Measurements from ENCODE around the gene PARM1. TPM values are rescaled to one million over a fixed set of nuclear protein-coding genes. Genes with fewer than 3 reads are reported as not detected.

Gene PARM1
- polyA plus RNA-seq, 1 of the 3 experiments (the other 2 are of a cell fraction): not detected

GRCh38 chr4:75025431-75025830, 92.5 kb downstream of the PARM1 start:
- no peak overlapping the region for H3K4me3 ChIP-seq (ENCODE audit: low read depth in 2 of 2, low read length in 1 of 2)
- CTCF ChIA-PET: interaction anchor here (1.0 kb wide), 1 partner anchor 13 kb away, joined by 5 read pairs; no protein-coding TSS in a partner anchor
- H3K9me2 ChIP-seq: no peaks in the 10 kb centered on the region
- no peak overlapping the region for H3K27ac ChIP-seq (ENCODE audit: low read depth in 2 of 2, low read length in 1 of 2)
- no peaks in the 10 kb centered on the region for H3K36me3 ChIP-seq (replicated peaks in 1 of 2; ENCODE audit: control insufficient read depth in 1 of 2, insufficient read depth in 2 of 2, low read length in 1 of 2)
- H3K9ac ChIP-seq: no peak overlapping the region
- WGBS (ENCODE audit: low lambda C conversion rate): 8% methylated on average over 5 of the region's 5 CpGs
- H3K4me2 ChIP-seq: no peak overlapping the region
- H3K9me3 ChIP-seq: no peaks in the 10 kb centered on the region
- H3K79me2 ChIP-seq (ENCODE audit: insufficient read depth): no peaks in the 10 kb centered on the region
- peaks cover 20% of the 10 kb centered on the region for H3K27me3 ChIP-seq (ENCODE audit: insufficient read depth)
- H4K20me1 ChIP-seq (ENCODE audit: insufficient read depth): no peaks in the 10 kb centered on the region
- TF ChIP-seq SMC3 (IDR thresholded peaks at IDR 0.05; ENCODE audit: low read depth, low read length) (no peak), TAF1 (IDR thresholded peaks at IDR 0.05; ENCODE audit: borderline replicate concordance, low read depth, low read length) (no peak), ELF1 (IDR thresholded peaks at IDR 0.05) (no peak), FOXJ3 (CRISPR knock-in tag; IDR thresholded peaks at IDR 0.05) (no peak), TCF12 (IDR thresholded peaks at IDR 0.05) (no peak), NFIC (IDR thresholded peaks at IDR 0.05; ENCODE audit: borderline replicate concordance) (no peak)
- TF ChIP-seq, protein P1, sequence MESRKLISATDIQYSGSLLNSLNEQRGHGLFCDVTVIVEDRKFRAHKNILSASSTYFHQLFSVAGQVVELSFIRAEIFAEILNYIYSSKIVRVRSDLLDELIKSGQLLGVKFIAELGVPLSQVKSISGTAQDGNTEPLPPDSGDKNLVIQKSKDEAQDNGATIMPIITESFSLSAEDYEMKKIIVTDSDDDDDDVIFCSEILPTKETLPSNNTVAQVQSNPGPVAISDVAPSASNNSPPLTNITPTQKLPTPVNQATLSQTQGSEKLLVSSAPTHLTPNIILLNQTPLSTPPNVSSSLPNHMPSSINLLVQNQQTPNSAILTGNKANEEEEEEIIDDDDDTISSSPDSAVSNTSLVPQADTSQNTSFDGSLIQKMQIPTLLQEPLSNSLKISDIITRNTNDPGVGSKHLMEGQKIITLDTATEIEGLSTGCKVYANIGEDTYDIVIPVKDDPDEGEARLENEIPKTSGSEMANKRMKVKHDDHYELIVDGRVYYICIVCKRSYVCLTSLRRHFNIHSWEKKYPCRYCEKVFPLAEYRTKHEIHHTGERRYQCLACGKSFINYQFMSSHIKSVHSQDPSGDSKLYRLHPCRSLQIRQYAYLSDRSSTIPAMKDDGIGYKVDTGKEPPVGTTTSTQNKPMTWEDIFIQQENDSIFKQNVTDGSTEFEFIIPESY (IDR thresholded peaks at IDR 0.05; ENCODE audit: borderline replicate concordance, low read depth): no peak
- H3F3A ChIP-seq (replicated peaks; ENCODE audit: insufficient read depth): no peaks in the 10 kb centered on the region
- POLR2A ChIA-PET: no interaction called here
- H3K4me1 ChIP-seq (ENCODE audit: control insufficient read depth in 1 of 2, insufficient read depth in 2 of 2, low read depth in 1 of 2, low read length in 1 of 2): no peaks in the 10 kb centered on the region
- H2AFZ ChIP-seq (ENCODE audit: low read depth): no peak overlapping the region
- DNase-seq: no peak

DNA sequence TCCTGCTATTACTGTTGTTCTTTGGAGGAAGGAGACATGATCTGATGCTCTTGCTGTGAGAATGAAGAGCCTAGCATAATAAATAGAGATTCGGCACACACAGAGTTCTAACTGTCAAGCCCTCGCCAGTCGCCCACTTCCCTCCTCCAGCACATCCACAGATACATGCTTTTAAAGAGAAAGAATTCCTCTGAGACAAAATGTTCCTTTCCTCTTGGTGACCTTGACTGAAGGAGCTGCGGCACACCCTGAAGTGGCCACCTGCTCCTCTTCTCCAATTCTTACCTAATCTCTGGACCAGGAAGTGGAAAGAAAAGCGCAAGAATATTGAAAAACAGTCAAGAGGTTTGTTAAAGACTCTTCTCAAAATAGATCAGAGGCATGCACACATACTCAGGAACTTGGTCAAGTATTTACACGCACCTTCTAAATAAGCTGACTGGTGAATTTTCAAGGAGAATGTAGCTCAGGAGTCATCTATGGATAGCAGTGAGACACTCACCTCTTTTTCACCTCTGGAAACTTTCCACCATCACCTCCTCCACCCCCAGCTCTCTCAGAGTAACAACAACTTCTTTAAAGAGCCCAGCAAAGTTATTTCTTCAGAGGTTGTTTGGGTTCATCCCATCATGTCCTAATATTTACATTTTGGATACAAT, 95.4 kb downstream of the PARM1 start:
- CTCF ChIA-PET: no interaction called here
- WGBS (ENCODE audit: low lambda C conversion rate): 13% methylated on average over 6 of the region's 6 CpGs
- Histone ChIP-seq H3K27me3 (ENCODE audit: insufficient read depth) (peaks cover 11% of the 10 kb centered on the region; the same call in 1 of the 2 replicates), H3K4me1 (ENCODE audit: control insufficient read depth in 1 of 2, insufficient read depth in 2 of 2, low read depth in 1 of 2, low read length in 1 of 2) (no peaks in the 10 kb centered on the region), H3K9ac (no peak overlapping the region), H3K36me3 (replicated peaks in 1 of 2; ENCODE audit: control insufficient read depth in 1 of 2, insufficient read depth in 2 of 2, low read length in 1 of 2) (no peaks in the 10 kb centered on the region), H4K20me1 (ENCODE audit: insufficient read depth) (no peaks in the 10 kb centered on the region), H3K27ac (ENCODE audit: low read depth in 2 of 2, low read length in 1 of 2) (no peak overlapping the region), H2AFZ (ENCODE audit: low read depth) (no peak overlapping the region), H3K79me2 (ENCODE audit: insufficient read depth) (no peaks in the 10 kb centered on the region), H3K4me2 (no peak overlapping the region), H3F3A (replicated peaks; ENCODE audit: insufficient read depth) (no peaks in the 10 kb centered on the region), H3K4me3 (ENCODE audit: low read depth in 2 of 2, low read length in 1 of 2) (no peak overlapping the region), H3K9me3 (no peaks in the 10 kb centered on the region), H3K9me2 (no peaks in the 10 kb centered on the region)
- DNase-seq: no peak
- POLR2A ChIA-PET: no interaction called here
- no peak for TF ChIP-seq GABPA (IDR thresholded peaks at IDR 0.05; ENCODE audit: low read depth)
- no peak for TF ChIP-seq EZH2phosphoT487 (IDR thresholded peaks at IDR 0.05; ENCODE audit: borderline replicate concordance, low read depth)
- no peak for TF ChIP-seq TEAD4 (IDR thresholded peaks at IDR 0.05; ENCODE audit: borderline replicate concordance, insufficient read depth)
- TF ChIP-seq, protein P2, sequence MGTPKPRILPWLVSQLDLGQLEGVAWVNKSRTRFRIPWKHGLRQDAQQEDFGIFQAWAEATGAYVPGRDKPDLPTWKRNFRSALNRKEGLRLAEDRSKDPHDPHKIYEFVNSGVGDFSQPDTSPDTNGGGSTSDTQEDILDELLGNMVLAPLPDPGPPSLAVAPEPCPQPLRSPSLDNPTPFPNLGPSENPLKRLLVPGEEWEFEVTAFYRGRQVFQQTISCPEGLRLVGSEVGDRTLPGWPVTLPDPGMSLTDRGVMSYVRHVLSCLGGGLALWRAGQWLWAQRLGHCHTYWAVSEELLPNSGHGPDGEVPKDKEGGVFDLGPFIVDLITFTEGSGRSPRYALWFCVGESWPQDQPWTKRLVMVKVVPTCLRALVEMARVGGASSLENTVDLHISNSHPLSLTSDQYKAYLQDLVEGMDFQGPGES (IDR thresholded peaks at IDR 0.05; ENCODE audit: low read depth, low read length): no peak
- TF ChIP-seq FOXM1 (IDR thresholded peaks at IDR 0.05; ENCODE audit: low read depth): no peak
- no peak for TF ChIP-seq YY1 (IDR thresholded peaks at IDR 0.05; ENCODE audit: low read depth)
- TF ChIP-seq SMC3 (IDR thresholded peaks at IDR 0.05; ENCODE audit: low read depth, low read length): no peak
- TF ChIP-seq, protein P1 (IDR thresholded peaks at IDR 0.05; ENCODE audit: borderline replicate concordance, low read depth): no peak
- no peak for TF ChIP-seq MXI1 (IDR thresholded peaks at IDR 0.05; ENCODE audit: low read depth, low read length)
